SK-N-MC (cell line): ENCODE measurements around the gene BSCL2.

Experiments used
- DNase-seq: peaks from one replicate; pipeline ENCODE4 v3.0.0-alpha.2; 2011; ENCODE audit warnings: low read depth, low spot score
- H3K27ac ChIP-seq: fragments of 200-600 bp; sonication (generic); 2 replicates; pipeline ENCODE4 v1.5.1; 2016; ENCODE audit warnings: mixed run types
- H3K36me3 ChIP-seq: fragments of 200-600 bp; sonication (generic); 2 replicates; pipeline ENCODE4 v1.6.1; 2017; ENCODE audit warnings: antibody characterized with exemption, low read length, mixed read lengths; ENCODE audit not compliant: insufficient read depth
- H3K4me3 ChIP-seq: fragments of 200-600 bp; sonication (generic); 2 replicates; pipeline ENCODE4 v1.5.1; 2016
- H3K9ac ChIP-seq: fragments of 200-600 bp; sonication (generic); 2 replicates; pipeline ENCODE4 v1.8.0; 2017; ENCODE audit warnings: mixed run types, mixed read lengths; ENCODE audit not compliant: insufficient read length
- H3K9me3 ChIP-seq: fragments of 200-600 bp; sonication (generic); 2 replicates; pipeline ENCODE4 v1.6.1; 2017; ENCODE audit warnings: low read depth, mild to moderate bottlenecking, antibody characterized with exemption, low read length, moderate library complexity, mixed read lengths
- EZH2 ChIP-seq: fragments of 200-600 bp; sonication (generic); IDR thresholded peaks from one replicate; pipeline ENCODE4 v1.6.1; 2017; ENCODE audit warnings: antibody characterized with exemption
- FOXP2 ChIP-seq: optimal IDR thresholded peaks from 2 replicates; pipeline ENCODE3; 2011; ENCODE audit warnings: mild to moderate bottlenecking, moderate library complexity; ENCODE audit not compliant: insufficient read depth; ENCODE audit errors: extremely low read length, control extremely low read depth
- POLR2AphosphoS5 ChIP-seq: IDR thresholded peaks from 2 replicates; pipeline ENCODE4 v1.6.1; 2012; ENCODE audit warnings: mild to moderate bottlenecking, low read depth, low read length, borderline replicate concordance

The BSCL2 gene

GRCh38 chr11:62671608-62672389, 35.4 kb downstream of the BSCL2 start, which contains the start of the genes LBHD1 and UQCC3:
LBHD1 (minus strand) TSS chr11:62672267; CDS start chr11:62670031, 2,236 bp downstream.
UQCC3 (plus strand) TSS chr11:62671673; CDS start chr11:62671746, 73 bp downstream.
- TF ChIP-seq FOXP2 (no peak), POLR2AphosphoS5 (peak; percentile 92)
- DNase-seq: peak; percentile 62
- H3K9ac ChIP-seq: peak within 1 kb of the TSS; percentile 95
- peak within 1 kb of the TSS; percentile 91 for H3K4me3 ChIP-seq
- H3K36me3 ChIP-seq: peaks cover 29% of the 10 kb centered on the region
- peak within 1 kb of the TSS; percentile 87 for H3K27ac ChIP-seq
- H3K9me3 ChIP-seq: no peaks in the 10 kb centered on the region

- no peak for DNase-seq
- Histone ChIP-seq H3K9ac (peak overlapping the region; percentile 95), H3K4me3 (peak overlapping the region; percentile 91), H3K36me3 (peaks cover 29% of the 10 kb centered on the region), H3K9me3 (no peaks in the 10 kb centered on the region), H3K27ac (peak overlapping the region; percentile 87)
- no peak for TF ChIP-seq EZH2
- TF ChIP-seq POLR2AphosphoS5: no peak
- TF ChIP-seq FOXP2: no peak
These were observed 36.0 kb downstream of the BSCL2 start for GRCh38 chr11:62671236-62671607.

- Histone ChIP-seq H3K4me3 (no peak overlapping the region), H3K36me3 (peaks cover 28% of the 10 kb centered on the region)
These were observed 37.6 kb downstream of the BSCL2 start for GRCh38 chr11:62669420-62670161.

DNA sequence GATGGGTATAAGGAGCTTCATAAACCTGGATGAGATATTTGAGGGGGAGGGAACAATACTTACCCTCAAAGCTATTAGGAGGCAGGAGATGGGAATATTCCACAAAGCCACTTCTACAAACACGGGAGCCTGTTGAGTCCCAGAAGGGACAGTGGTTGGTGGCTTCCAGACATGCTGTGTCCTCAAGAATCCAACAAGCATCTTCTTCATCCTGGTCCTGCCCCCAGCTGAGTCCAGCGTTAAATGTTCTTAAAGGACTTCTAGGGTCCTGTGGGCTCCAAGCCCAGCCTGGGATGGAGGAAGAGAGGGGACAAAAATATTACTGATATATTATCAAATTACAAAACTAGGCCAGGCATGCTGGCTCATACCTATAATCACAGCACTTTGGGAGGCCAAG, 39.8 kb downstream of the BSCL2 start:
- no peak for DNase-seq
- TF ChIP-seq FOXP2: no peak
- no peak for TF ChIP-seq EZH2
- TF ChIP-seq POLR2AphosphoS5: peak; percentile 46; the same call in 1 of the 2 replicates
- Histone ChIP-seq H3K4me3 (peak overlapping the region; percentile 92; the same call in 1 of the 2 replicates), H3K9me3 (no peaks in the 10 kb centered on the region), H3K27ac (peak overlapping the region; percentile 58), H3K36me3 (peaks cover 21% of the 10 kb centered on the region), H3K9ac (no peak overlapping the region)

More at GRCh38 chr11:62669420-62670161, 37.6 kb downstream of the BSCL2 start:
- Histone ChIP-seq H3K27ac (peak overlapping the region; percentile 83), H3K9me3 (no peaks in the 10 kb centered on the region), H3K9ac (no peak overlapping the region)
- DNase-seq: no peak
- TF ChIP-seq EZH2 (no peak), FOXP2 (no peak), POLR2AphosphoS5 (no peak)

DNA sequence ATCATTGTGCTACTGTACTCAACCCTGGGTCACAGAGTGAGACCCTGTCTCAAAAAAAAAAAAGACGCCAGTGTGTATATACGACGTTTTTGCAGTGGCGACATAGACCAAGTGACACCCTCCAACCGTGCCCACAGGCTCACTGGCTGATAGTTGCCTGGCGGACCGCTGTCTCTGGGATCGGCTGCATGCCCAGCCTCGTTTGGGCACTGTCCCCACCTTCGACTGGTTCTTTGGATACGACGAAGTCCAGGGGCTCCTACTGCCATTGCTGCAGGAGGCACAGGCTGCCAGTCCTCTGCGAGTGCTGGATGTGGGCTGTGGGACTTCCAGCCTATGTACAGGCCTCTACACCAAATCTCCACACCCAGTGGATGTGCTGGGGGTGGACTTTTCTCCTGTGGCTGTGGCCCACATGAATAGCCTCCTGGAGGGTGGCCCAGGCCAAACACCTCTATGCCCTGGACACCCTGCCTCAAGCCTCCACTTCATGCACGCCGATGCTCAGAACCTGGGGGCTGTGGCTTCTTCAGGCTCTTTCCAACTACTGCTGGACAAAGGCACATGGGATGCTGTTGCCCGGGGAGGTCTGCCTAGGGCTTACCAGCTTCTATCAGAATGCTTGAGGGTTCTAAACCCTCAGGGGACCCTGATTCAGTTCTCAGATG, 40.8 kb downstream of the BSCL2 start:
- DNase-seq: no peak
- H3K4me3 ChIP-seq: peak overlapping the region; percentile 92
- H3K27ac ChIP-seq: peak overlapping the region; percentile 58
- H3K9ac ChIP-seq: peak overlapping the region; percentile 97
- no peak for TF ChIP-seq EZH2
- no peak for TF ChIP-seq POLR2AphosphoS5
- TF ChIP-seq FOXP2: no peak
- H3K36me3 ChIP-seq: peaks cover 25% of the 10 kb centered on the region
- H3K9me3 ChIP-seq: no peaks in the 10 kb centered on the region

- DNase-seq: no peak
- peak overlapping the region; percentile 92 for H3K4me3 ChIP-seq
- H3K27ac ChIP-seq: peak overlapping the region; percentile 58
- H3K36me3 ChIP-seq: peaks cover 25% of the 10 kb centered on the region
- peak overlapping the region; percentile 97 for H3K9ac ChIP-seq
- no peaks in the 10 kb centered on the region for H3K9me3 ChIP-seq
- TF ChIP-seq FOXP2 (no peak), EZH2 (no peak), POLR2AphosphoS5 (no peak)
These were observed 41.5 kb downstream of the BSCL2 start for GRCh38 chr11:62665599-62666258.

- H3K9me3 ChIP-seq: no peaks in the 10 kb centered on the region
- H3K27ac ChIP-seq: peak within 1 kb of the TSS; percentile 78
- DNase-seq: peak; percentile 67
- TF ChIP-seq FOXP2 (no peak), POLR2AphosphoS5 (peak; percentile 100), EZH2 (no peak)
- H3K4me3 ChIP-seq: peak within 1 kb of the TSS; percentile 92
- peaks cover 25% of the 10 kb centered on the region for H3K36me3 ChIP-seq
- peak within 1 kb of the TSS; percentile 97 for H3K9ac ChIP-seq
These were observed 42.1 kb downstream of the BSCL2 start, which contains the start of the genes C11orf98 and CSKMT for GRCh38 chr11:62665075-62665598. C11orf98 (minus strand) TSS chr11:62665210; CDS start chr11:62665169, 41 bp downstream. CSKMT (plus strand) TSS chr11:62665312; CDS start chr11:62665880, 568 bp downstream.
